Fibroblast of lung (primary cell): Measurements from ENCODE around the gene PRDX1.

ENCODE experiments used
- CTCF ChIP-seq, 2 donors: IDR thresholded peaks in 1 of 2; conservative IDR thresholded peaks in 1 of 2; 1 replicate in 1 of 2; 2 replicates in 1 of 2; pipeline ENCODE4 v1.5.1; 2011 to 2012; ENCODE audit warnings: low read length in 2 of 2, control low read depth in 1 of 2, inconsistent platforms in 1 of 2, low read depth in 1 of 2, mild to moderate bottlenecking in 1 of 2
- EZH2 ChIP-seq: IDR thresholded peaks from 2 replicates; pipeline ENCODE4 v1.5.1; 2012; ENCODE audit warnings: low read length, control low read depth, mild to moderate bottlenecking; ENCODE audit errors: missing control alignments

GRCh38 chr1:45563843-45564242 lies 42.2 kb upstream of the PRDX1 start:
- no peak for TF ChIP-seq CTCF (conservative IDR thresholded peaks at IDR 0.05 in 1 of 2, IDR thresholded peaks at IDR 0.05 in 1 of 2; ENCODE audit: low read depth in 1 of 2, low read length in 2 of 2)
- no peak for TF ChIP-seq EZH2
